GM10248 (cell line): Measurements from ENCODE around the gene SLC18B1.

ENCODE experiments used
- CTCF ChIA-PET: fragments of 300-600 bp; sonication (Branson Sonifier 250); formaldehyde crosslinking; extraction: SDS; loops from one replicate; lab custom pipeline; 2021; ENCODE audit warnings: antibody characterized with exemption; lab: Yijun Ruan, JAX
- POLR2A ChIA-PET: fragments of 350-650 bp; sonication (Branson Sonifier 250); formaldehyde crosslinking; extraction: SDS; loops from one replicate; lab custom pipeline; 2020; ENCODE audit warnings: antibody characterized with exemption; lab: Yijun Ruan, JAX
- DNase-seq: peaks from one replicate; pipeline ENCODE4 v3.0.0; 2012; ENCODE audit errors: extremely low spot score
- CTCF ChIP-seq: IDR thresholded peaks from 2 replicates; pipeline ENCODE4 v1.5.1; 2012; ENCODE audit warnings: mild to moderate bottlenecking, low read depth; ENCODE audit errors: extremely low read depth, missing control alignments, control extremely low read depth

The SLC18B1 gene

GRCh38 chr6:132814716-132815570 is 16.5 kb upstream of the SLC18B1 start:
- no peak for DNase-seq
- CTCF ChIA-PET = interaction anchor here (1.1 to 11.6 kb wide), 5 partner anchors 8 to 145 kb away, joined by 3 to 101 read pairs (median 6); partner anchors contain the start of gene SLC18B1
- TF ChIP-seq CTCF = no peak
- POLR2A ChIA-PET = interaction anchor here (0.7 to 2.8 kb wide), 10 partner anchors 8 to 319 kb away, joined by 3 to 12 read pairs (median 3); partner anchors contain the start of genes SLC18B1 and STX7

- CTCF ChIA-PET = interaction anchor here (1.2 to 11.6 kb wide), 3 partner anchors 10 to 38 kb away, joined by 3 to 101 read pairs (median 4); partner anchors contain the start of gene SLC18B1
- DNase-seq = peak; percentile 43
- no peak for TF ChIP-seq CTCF
- POLR2A ChIA-PET = interaction anchor here (0.7 to 1.1 kb wide), 2 partner anchors 196 to 300 kb away, joined by 3 read pairs; partner anchors contain the start of gene STX7
These were observed 14.9 kb upstream of the SLC18B1 start for GRCh38 chr6:132813173-132813856.

- no peak for DNase-seq
- ChIA-PET POLR2A (interaction anchor here (0.7 to 1.1 kb wide), 2 partner anchors 196 to 300 kb away, joined by 3 read pairs; partner anchors contain the start of gene STX7), CTCF (interaction anchor here (0.9 to 11.6 kb wide), 4 partner anchors 9 to 37 kb away, joined by 3 to 101 read pairs (median 4); partner anchors contain the start of gene SLC18B1)
- TF ChIP-seq CTCF = no peak
These were observed 14.3 kb upstream of the SLC18B1 start for GRCh38 chr6:132812756-132813172.

- no peak for TF ChIP-seq CTCF
- ChIA-PET POLR2A (interaction anchor here (0.7 to 1.1 kb wide), 2 partner anchors 195 to 299 kb away, joined by 3 read pairs; partner anchors contain the start of gene STX7), CTCF (interaction anchor here (0.9 to 11.6 kb wide), 4 partner anchors 10 to 37 kb away, joined by 3 to 101 read pairs (median 4); partner anchors contain the start of gene SLC18B1)
These were observed 13.9 kb upstream of the SLC18B1 start for GRCh38 chr6:132812255-132812732.

DNA sequence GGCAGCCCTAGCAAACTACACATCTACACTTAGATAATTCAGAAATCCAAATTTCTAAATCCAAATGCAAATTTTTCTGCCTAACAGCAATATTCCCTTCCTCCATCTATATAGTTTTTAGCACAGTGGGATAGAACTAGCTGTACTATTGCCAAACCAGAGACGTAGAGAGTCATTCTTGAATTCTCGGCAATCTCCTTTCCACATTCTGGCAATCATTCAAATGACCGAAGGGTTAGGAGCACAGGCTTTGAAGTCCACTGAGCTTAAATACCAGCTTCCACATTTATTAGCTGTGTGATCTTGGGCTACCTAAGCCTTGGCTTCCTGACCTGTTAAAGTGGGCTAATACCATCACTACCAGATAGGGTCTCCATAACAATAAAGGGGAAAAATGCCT is 12.8 kb upstream of the SLC18B1 start:
- POLR2A ChIA-PET = no interaction called here
- no peak for DNase-seq
- CTCF ChIA-PET = interaction anchor here (1.0 to 11.6 kb wide), 3 partner anchors 13 to 141 kb away, joined by 3 to 101 read pairs (median 3); partner anchors contain the start of gene SLC18B1
- TF ChIP-seq CTCF = no peak

More at GRCh38 chr6:132812255-132812732, 13.9 kb upstream of the SLC18B1 start:
- DNase-seq = no peak
